Sigmoid colon (tissue), 7 donors: Measurements from ENCODE around the gene JPT2. TPM values are rescaled to one million over a fixed set of nuclear protein-coding genes. Genes with fewer than 3 reads are reported as not detected.

Source experiments
- DNase-seq: peaks from one replicate; pipeline ENCODE4 v3.0.0-alpha.2; 2019
- H3K27ac ChIP-seq, 4 donors: fragments of 200-600 bp; sonication (generic); one replicate each; pipeline ENCODE4 v1.5.1; 2016 to 2019; ENCODE audit warnings: mild to moderate bottlenecking in 1 of 4
- H3K27me3 ChIP-seq, 3 donors: fragments of 200-600 bp; sonication (generic); one replicate each; pipeline ENCODE4 v1.5.1; 2019; ENCODE audit warnings: mild to moderate bottlenecking in 1 of 3
- H3K36me3 ChIP-seq, 4 donors: fragments of 200-600 bp; sonication (generic); one replicate each; pipeline ENCODE4 v1.5.1; 2016 to 2019
- H3K4me1 ChIP-seq, 4 donors: fragments of 200-600 bp; sonication (generic); one replicate each; pipeline ENCODE4 v1.5.1; 2017 to 2019
- H3K4me3 ChIP-seq, 4 donors: fragments of 200-600 bp; sonication (generic); one replicate each; pipeline ENCODE4 v1.5.1; 2017 to 2019; ENCODE audit warnings: mild to moderate bottlenecking in 2 of 4, moderate library complexity in 1 of 4
- H3K9me3 ChIP-seq, 4 donors: fragments of 200-600 bp in 3 of 4; sonication (generic) in 3 of 4; one replicate each; pipeline versions ENCODE4 v1.5.1 to v1.6.1; 2013 to 2019
- EP300 ChIP-seq, 4 donors: sonication (generic); formaldehyde crosslinking; IDR thresholded peaks; one replicate each; pipeline ENCODE4 v1.6.1; 2017; ENCODE audit warnings: antibody characterized with exemption in 4 of 4
- POLR2A ChIP-seq, 2 donors: fragments of 450-650 bp; IDR thresholded peaks; one replicate each; pipeline ENCODE4 v1.6.1; 2016; ENCODE audit warnings: antibody characterized with exemption in 2 of 2, mild to moderate bottlenecking in 2 of 2, moderate library complexity in 2 of 2
- POLR2AphosphoS5 ChIP-seq, 4 donors: sonication (generic); formaldehyde crosslinking; IDR thresholded peaks; one replicate each; pipeline ENCODE4 v1.6.1; 2017; ENCODE audit warnings: antibody characterized with exemption in 4 of 4
- WGBS, 2 donors: extraction: QIAGEN DNeasy Blood & Tissue Kit; methylation state at CpG; one replicate each; pipeline ENCODE4 v1.1.7; 2013; 5-methylcytosine and 5-hydroxymethylcytosine counted together
- intact Hi-C: fragments of 100-400 bp; cut with DNase I; formaldehyde crosslinking; loops from one replicate; pipeline ENCODE4 v1.15.1; 2023
- polyA plus RNA-seq, 3 donors: library from polyadenylated mRNA; stranded (reverse); fragments of 200-250 nt; gene quantifications; one replicate each; pipeline ENCODE4 v1.2.3, GENCODE V29; 2013
- total RNA-seq, 4 donors: library from RNA; depleted of rRNA; stranded (reverse); fragments of >200 nt; gene quantifications; one replicate each; pipeline ENCODE4 v1.1.0, GENCODE V29; 2016
- TF ChIP-seq, protein P1 (sequence below), 4 experiments: fragments of 450-650 bp in 3 of 4; fragments of 200-600 bp in 1 of 4; IDR thresholded peaks; one replicate each; pipeline ENCODE4 v1.5.1; 2016 to 2019; ENCODE audit warnings: antibody characterized with exemption in 4 of 4, mild to moderate bottlenecking in 3 of 4, moderate library complexity in 2 of 4
- donor health status: healthy with polysubstance abuse.
- donor health status: Bipolar disorder and iron deficiency.
- donor health status: healthy.

The JPT2 gene
- total and polyA plus RNA-seq, 7 donors: 12.4 to 53.7 (median 18.1) TPM

DNA sequence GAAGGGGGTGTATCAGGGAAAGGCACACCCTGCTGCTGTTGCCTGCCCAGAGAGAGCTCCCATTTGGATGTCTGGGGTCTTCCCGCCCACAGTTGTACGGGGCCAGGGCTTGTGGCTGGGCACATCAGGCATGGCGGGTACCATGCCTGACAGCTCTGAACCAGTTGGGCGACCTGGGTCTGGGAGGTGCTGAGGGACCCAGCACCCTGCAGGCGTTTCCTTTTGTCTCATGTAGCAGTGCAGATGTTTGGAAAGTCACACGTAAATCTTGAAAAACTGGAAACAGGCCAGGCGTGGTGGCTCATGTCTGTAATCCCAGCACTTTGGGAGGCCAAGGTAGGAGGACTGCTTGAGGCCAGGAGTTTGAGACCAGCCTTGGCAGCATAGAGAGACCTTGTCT lies 8.4 kb upstream of the JPT2 start:
- DNase-seq: no peak
- no peak for TF ChIP-seq POLR2A (IDR thresholded peaks at IDR 0.05)
- TF ChIP-seq EP300 (IDR thresholded peaks at IDR 0.05): no peak
- no peak for TF ChIP-seq POLR2AphosphoS5 (IDR thresholded peaks at IDR 0.05)
- TF ChIP-seq, protein P1, sequence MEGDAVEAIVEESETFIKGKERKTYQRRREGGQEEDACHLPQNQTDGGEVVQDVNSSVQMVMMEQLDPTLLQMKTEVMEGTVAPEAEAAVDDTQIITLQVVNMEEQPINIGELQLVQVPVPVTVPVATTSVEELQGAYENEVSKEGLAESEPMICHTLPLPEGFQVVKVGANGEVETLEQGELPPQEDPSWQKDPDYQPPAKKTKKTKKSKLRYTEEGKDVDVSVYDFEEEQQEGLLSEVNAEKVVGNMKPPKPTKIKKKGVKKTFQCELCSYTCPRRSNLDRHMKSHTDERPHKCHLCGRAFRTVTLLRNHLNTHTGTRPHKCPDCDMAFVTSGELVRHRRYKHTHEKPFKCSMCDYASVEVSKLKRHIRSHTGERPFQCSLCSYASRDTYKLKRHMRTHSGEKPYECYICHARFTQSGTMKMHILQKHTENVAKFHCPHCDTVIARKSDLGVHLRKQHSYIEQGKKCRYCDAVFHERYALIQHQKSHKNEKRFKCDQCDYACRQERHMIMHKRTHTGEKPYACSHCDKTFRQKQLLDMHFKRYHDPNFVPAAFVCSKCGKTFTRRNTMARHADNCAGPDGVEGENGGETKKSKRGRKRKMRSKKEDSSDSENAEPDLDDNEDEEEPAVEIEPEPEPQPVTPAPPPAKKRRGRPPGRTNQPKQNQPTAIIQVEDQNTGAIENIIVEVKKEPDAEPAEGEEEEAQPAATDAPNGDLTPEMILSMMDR (IDR thresholded peaks at IDR 0.05): no peak
- Histone ChIP-seq H3K9me3 (no peaks in the 10 kb centered on the region), H3K27ac (no peak overlapping the region), H3K4me3 (no peak overlapping the region), H3K4me1 (no peaks in the 10 kb centered on the region), H3K27me3 (no peaks in the 10 kb centered on the region), H3K36me3 (peaks cover 61 to 100% (median 88%) of the 10 kb centered on the region in 4 donors)
- 92% methylated on average over 7 of the region's 7 CpGs for WGBS, 2 donors
- intact Hi-C loops: no loop called here

DNA sequence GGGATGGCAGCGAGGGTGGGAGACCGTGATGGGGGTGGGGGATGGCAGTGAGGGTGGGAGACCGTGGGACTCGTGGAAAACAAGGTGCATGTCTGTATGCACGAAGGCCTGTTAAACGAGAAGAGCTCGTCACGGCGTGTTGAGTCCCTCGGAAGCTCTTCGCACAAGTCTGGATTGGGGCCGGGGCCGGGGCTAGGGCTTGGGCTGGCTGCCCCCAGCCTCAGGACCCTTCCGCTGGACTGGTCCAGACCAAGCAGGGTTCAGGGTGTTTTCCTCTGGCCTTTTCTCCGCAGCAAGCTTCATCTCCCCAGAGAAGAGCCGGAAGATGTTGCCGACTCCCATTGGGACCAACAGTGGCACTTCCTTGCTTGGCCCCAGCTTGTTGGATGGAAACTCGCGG lies 7.7 kb upstream of the JPT2 start:
- Histone ChIP-seq H3K27me3 (no peaks in the 10 kb centered on the region), H3K9me3 (no peaks in the 10 kb centered on the region), H3K4me3 (no peak overlapping the region), H3K27ac (no peak overlapping the region), H3K36me3 (peaks cover 65 to 100% (median 86%) of the 10 kb centered on the region in 4 donors), H3K4me1 (no peaks in the 10 kb centered on the region)
- TF ChIP-seq POLR2A (IDR thresholded peaks at IDR 0.05) (no peak), EP300 (IDR thresholded peaks at IDR 0.05) (no peak), POLR2AphosphoS5 (IDR thresholded peaks at IDR 0.05) (no peak)
- TF ChIP-seq, protein P1 (IDR thresholded peaks at IDR 0.05): no peak
- no peak for DNase-seq
- 96 to 98% methylated on average over 19 of the region's 19 CpGs for WGBS, 2 donors
- intact Hi-C loops: no loop called here

DNA sequence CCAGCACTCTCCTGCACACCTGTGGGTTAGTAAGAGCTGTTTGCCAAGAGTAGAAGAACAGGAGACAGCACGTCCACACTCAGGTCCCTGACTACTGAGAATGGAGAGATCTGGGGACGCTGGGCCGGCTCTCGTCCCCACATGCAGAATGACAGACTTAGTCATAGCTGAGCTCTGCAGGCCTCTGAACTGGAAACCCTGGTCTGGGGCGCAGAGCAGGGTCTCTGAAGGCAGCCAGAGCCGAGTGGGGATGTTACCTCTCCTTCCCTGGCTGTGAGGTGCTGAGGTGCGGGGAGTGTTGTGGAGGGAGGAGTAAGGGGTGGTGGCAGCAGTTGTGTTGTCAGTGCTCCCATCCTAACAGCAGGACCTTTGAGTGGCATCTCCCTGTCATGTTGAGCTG lies 7.2 kb upstream of the JPT2 start:
- H3K27ac ChIP-seq: no peak overlapping the region
- 95 to 97% methylated on average over 7 of the region's 7 CpGs for WGBS, 2 donors
- H3K36me3 ChIP-seq: peaks cover 61 to 100% (median 84%) of the 10 kb centered on the region in 4 donors
- no peaks in the 10 kb centered on the region for H3K9me3 ChIP-seq
- H3K4me3 ChIP-seq: no peak overlapping the region
- no peaks in the 10 kb centered on the region for H3K27me3 ChIP-seq
- DNase-seq: no peak
- TF ChIP-seq POLR2A (IDR thresholded peaks at IDR 0.05) (no peak), EP300 (IDR thresholded peaks at IDR 0.05) (no peak), POLR2AphosphoS5 (IDR thresholded peaks at IDR 0.05) (no peak)
- TF ChIP-seq, protein P1 (IDR thresholded peaks at IDR 0.05): no peak
- intact Hi-C loops: no loop called here
- no peaks in the 10 kb centered on the region for H3K4me1 ChIP-seq

DNA sequence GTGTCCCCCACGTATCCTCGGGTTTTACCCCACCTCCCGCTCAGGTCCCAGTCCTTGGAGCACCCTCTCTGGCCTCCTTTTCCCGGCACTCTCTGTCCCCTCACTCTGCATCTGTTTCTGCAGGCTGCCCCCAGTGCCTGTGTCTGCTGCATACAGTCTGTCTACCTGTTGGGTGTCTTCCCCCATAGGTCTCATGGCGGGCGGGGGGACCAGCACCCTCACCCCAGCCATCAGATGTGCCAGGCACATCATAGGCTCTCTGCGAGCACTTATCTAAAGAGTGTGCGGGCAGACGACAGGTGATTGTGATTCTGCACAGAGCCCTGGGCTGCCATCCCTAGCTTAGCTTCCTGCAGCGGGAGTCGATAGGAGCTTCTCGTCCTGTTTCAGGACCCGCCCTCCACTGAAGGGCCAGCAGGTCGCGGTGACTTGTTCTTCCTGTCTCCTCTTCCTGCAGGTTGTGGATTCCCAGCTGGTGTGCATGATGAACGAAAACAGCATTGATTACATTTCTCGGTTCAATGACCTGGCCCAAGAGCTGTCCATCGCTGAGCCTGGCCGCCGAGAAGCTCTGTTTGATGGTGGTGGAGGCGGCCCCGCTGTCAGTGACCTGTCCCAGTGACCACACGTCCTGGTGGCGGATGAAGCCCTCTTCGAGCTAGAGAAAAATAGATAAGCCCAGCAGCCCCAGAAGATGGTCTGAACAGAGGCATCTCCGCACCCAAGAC lies 4.5 kb upstream of the JPT2 start:
- H3K4me1 ChIP-seq: peaks cover 0 to 8% (median 2%) of the 10 kb centered on the region in 4 donors
- WGBS, 2 donors: 94 to 95% methylated on average over 26 of the region's 26 CpGs
- H3K36me3 ChIP-seq: peaks cover 37 to 76% (median 57%) of the 10 kb centered on the region in 4 donors
- no peaks in the 10 kb centered on the region for H3K9me3 ChIP-seq
- no peak overlapping the region for H3K4me3 ChIP-seq
- intact Hi-C loops: no loop called here
- no peak overlapping the region for H3K27ac ChIP-seq
- DNase-seq: no peak
- no peaks in the 10 kb centered on the region for H3K27me3 ChIP-seq
- TF ChIP-seq EP300 (IDR thresholded peaks at IDR 0.05): no peak

DNA sequence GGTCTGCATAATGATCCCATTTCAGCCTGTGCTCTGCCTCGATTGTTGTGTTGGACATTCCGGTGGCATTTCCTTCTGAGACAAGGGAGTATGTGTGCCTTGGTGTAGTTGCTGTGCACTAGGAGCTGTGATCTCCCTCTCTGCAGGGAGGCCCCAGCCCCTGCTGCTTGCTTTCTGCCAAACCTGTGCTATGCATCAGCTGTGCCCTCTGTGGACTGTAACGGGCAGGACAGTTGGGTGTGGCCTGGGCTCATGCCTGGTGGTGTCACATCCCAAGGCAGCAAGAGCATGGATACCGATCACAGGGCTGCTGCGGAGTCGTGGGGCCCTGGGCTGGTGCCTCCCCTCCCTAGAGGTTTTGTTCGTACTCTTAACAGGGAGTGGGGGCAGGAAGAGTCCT lies 3.8 kb upstream of the JPT2 start:
- no peak for DNase-seq
- H3K4me1 ChIP-seq: peaks cover 0 to 15% (median 7%) of the 10 kb centered on the region in 4 donors
- H3K4me3 ChIP-seq: no peak overlapping the region
- intact Hi-C loops: no loop called here
- peaks cover 29 to 69% (median 50%) of the 10 kb centered on the region in 4 donors for H3K36me3 ChIP-seq
- no peaks in the 10 kb centered on the region for H3K27me3 ChIP-seq
- TF ChIP-seq, protein P1 (IDR thresholded peaks at IDR 0.05): no peak
- TF ChIP-seq POLR2A (IDR thresholded peaks at IDR 0.05) (no peak), POLR2AphosphoS5 (IDR thresholded peaks at IDR 0.05) (no peak), EP300 (IDR thresholded peaks at IDR 0.05) (no peak)
- no peak overlapping the region for H3K27ac ChIP-seq
- 84 to 88% methylated on average over 7 of the region's 7 CpGs for WGBS, 2 donors
- no peaks in the 10 kb centered on the region for H3K9me3 ChIP-seq
